Stimulated activated CD8-positive, alpha-beta memory T cell treated with anti-CD3 and anti-CD28 coated beads, Interleukin-7, amount 100 ng/mL, for 4 hours (primary cell): ENCODE measurements around the gene CCM2L.
A peak's percentile ranks its signal among the peaks of the same experiment; 100 is the strongest.

Source experiments
- DNase-seq, 2 donors: peaks; one replicate each; pipeline ENCODE4 v3.0.0-alpha.2; 2020; ENCODE audit warnings: low read depth in 2 of 2

Gene CCM2L

DNA sequence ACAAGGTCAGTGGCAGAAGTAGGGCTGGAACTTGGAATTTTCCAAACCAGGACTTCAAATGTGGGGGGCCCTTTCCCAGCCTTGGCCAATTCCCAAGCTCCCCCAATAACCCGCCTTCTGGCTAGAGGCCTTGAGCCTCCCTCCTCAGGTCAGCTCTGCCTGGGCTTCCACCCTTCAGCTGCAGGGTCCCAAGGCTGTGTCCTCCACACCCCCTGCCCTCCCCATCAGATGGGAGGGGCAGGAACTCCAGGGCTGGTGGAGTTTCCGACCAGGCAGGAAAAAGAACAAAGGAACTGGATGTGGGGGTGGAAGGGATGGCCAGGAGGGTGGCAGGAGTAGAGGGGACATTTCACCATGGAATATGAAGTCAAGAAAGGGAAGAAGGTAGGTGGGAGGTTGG lies at the start of gene CCM2L:
CCM2L (plus strand) TSS at position 338 of the 400 bp plus-strand sequence; CDS start at position 355, 17 bp downstream.
- no peak for DNase-seq

DNA sequence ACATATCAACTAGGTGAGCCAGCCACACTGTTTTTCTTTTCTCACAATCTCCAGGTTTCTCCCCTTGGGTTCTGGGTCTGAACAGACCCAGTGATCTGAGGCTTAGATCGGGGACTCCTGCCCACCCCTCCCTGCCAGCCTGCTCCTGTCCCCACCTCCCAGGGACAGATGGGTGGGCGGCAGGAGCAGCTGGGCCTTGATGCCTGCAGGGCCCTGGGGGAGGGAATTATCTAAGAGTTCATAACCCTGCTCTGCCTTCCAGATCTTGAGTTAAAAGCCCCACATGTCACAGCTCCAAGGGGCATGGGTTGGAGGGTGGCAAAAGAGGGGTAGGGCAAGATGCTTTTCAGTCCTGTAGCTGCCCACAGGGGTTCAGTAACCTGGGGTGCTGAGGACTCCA lies 47.5 kb upstream of the CCM2L start:
- DNase-seq = no peak

DNA sequence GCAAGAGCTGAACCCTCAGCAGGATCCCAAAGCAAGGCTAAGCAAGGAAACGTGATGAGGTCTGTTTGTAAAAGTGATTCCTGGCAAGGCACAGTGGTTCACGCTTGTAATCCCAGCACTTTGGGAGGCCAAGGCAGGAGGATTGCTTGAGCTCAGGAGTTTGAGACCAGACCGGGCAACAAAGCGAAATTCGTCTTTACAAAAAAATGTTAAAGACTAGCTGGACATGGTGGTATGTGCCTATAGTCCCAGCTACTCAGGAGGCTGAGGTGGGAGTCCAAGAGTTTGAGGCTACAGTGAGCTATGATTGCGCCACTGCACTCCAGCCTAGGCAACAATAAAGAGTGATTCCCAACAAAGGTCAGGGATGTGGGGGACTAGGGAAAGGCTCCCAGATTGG lies 46.3 kb upstream of the CCM2L start:
- DNase-seq = no peak

DNA sequence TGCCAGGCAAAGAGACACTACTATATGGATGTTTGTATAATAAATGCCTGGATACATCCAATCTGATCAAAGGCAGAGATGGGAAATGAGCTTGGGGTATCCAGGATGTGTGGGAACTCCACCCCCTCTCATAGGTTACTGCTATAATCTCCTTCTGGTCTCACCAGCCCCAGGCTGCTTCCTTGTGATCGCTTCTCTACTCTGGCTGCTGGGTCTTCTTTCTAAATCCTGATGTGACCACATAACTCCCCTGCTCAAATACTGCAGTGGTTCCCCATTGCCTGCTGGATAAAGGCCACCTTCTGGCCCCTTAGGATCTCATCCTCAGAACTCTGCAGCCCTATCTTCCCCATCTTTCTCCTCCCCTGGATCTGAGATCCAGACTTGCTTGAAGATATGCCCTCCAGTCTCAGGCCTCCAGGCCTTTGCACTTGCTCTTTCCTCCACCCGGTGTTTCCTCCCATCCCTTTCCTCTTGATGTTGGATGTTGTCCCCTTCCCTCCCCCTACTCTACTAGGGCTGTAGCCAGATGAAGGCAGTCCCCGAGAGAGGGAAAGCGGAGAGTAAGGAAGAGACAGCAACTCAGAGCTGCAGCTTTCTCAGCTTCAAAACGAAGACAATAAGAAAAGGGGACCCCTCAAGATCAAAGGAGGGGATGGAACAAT lies 43.1 kb upstream of the CCM2L start:
- no peak for DNase-seq

DNA sequence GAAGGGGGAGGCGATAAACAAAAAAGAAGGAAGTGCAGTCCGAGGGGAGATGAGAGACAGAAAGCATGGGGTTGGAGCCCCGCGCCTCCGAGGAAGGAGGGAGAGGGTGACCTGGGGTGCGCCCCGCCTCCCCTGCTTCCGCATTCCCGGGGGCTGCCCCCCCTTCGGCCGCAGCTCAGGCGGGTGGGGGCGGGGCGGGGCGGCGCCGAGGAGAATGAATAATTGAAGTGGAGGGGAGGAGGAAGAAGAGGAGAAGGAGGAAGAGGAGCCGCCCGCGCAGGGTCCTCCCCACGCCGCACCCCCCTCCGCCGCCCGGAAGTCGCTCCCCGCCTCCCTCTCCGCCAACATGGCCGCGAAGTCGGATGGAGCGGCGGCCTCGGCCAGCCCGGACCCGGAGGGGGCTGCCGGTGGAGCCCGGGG lies 42.4 kb upstream of the CCM2L start, which contains the start of gene XKR7:
XKR7 (plus strand) TSS at position 322 of the 420 bp plus-strand sequence; CDS start at position 347, 25 bp downstream.
- peak in 1 of 2 donors; percentile 16 for DNase-seq

DNA sequence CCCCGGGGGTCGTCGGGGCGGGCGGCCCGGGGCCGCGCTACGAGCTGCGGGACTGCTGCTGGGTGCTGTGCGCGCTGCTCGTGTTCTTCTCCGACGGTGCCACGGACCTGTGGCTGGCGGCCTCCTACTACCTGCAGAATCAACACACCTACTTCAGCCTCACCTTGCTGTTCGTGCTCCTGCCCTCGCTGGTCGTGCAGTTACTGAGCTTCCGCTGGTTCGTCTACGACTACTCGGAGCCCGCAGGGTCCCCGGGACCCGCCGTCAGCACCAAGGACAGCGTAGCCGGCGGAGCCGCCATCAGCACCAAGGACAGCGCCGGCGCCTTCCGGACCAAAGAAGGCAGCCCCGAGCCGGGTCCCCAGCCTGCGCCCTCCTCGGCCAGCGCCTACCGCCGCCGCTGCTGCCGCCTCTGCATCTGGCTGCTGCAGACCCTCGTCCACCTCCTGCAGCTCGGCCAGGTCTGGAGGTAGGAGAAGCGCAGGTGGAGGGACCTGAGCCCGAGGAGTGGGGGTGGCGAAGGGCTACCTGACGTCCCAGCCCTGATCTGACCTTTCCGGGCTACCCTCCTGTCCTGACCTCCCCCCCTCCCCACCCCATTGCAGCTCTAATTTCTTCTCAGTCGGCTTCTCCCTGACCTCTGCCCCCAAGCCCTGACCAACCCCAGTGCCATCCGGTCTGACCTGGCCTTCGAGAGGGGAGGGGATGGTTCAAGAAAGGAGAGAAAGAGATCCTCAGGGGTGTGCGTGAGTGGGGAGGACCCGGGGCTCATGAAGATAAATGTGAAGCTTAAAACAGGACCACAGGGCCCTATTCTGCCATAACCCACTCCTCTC lies 41.7 kb upstream of the CCM2L start:
- DNase-seq = peak; percentile 33 to 60

DNA sequence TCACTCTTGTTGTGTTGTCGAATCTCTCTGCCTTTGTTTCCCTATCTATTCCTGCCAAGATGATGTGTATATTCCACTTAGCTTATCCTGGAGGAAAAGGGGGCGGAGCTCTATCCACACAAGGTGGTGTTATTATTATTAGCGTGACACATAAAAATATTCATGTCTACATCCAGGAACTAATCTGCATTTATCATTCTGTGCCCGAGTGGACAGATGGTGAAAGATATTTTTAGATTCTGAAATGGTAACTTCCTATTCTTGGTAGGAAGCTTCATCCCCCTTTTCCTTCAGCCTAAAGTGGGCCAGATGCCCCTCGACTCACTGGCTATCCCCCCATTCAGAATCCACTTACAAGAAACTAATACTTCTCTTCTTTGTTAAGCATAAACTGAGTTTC lies 40.2 kb upstream of the CCM2L start:
- DNase-seq = no peak

DNA sequence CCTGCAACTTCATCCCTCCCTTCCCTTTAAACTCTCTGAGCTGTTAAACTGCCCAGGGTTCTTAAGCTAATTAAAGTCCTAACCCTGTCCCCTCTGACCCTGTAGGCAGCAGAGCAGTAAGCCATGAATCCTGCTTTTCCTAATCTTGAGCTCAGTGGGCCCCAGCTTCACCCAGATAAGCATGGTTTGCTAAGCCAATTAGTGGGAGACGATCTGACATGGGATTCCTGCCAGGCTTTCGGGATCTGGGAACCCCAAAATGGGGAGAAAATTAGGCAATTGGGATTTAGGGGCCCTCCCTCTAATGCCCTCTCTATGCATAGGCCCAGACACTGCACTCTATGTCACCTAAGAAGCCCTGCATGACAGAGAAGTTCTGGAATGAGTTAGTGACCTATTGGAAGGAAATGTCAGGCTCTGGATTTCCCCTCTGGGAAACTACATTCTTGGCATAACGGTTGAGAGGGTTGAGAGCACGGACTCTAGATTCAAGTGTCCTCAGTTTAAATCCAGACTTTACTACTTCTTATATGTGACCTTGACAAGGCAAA lies 37.7 kb upstream of the CCM2L start:
- no peak for DNase-seq

DNA sequence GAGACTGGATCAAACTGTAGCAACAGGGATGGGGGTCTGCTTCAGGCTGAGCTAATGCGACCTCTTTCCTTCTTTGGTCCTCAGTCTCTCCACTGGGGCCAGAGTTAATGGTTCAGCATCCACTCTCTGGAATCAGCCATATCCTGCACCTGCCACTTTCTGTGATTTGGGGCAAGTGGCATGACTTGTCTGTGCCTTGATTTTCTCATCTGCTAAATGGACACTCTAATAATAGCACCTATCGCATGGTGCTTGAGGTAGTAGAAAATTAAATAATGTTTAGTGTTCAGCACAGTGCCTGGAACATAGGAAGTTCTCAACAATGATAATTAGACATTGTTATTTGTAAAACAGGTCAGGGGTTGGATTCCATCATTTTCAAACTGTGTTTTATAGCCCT lies 35.9 kb upstream of the CCM2L start:
- no peak for DNase-seq

DNA sequence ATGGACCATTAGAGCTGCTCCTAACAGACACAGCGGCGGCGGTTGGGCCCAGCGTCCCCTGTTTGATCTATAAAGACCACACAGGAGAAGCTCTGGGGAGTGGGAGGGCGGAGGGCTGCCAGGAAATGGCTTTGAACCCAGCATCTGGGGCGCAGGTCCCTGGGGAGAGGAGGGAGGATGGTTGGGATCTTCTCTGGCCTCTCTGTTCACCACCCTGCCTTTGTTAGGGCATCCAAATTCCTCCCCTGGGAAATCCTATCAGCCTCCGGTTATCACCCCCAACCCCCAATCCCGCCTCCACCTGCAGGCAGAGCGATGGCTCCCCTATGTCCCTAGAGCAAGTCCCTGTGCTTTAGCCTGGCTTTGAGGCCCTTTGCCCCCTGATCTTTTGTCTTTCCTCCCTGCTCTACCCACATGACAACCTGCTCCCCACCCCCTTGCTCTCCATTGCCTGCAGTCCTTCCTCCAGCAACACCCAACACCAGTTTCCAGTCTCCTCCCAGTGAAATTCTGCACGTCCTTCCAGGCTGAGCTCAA lies 35.2 kb upstream of the CCM2L start:
- no peak for DNase-seq

DNA sequence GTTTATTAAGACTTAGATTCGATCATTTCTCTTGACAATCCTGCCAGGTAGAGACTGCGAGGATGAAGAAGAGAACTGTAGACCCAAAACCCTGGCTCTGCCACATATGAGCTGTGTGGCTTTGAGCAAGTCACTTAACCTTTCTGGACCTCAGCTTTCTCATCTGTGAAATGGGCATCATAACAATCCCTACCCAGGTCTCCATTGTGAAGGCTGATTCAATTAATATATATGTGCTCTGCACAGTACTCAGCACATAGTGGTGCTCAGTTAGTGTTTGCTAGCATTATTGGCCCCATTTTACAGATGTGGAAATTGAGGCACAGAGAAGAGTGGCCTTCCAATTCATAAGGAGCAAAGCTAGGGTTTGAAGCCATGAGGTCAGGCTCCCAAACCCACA lies 34.4 kb upstream of the CCM2L start:
- no peak for DNase-seq

DNA sequence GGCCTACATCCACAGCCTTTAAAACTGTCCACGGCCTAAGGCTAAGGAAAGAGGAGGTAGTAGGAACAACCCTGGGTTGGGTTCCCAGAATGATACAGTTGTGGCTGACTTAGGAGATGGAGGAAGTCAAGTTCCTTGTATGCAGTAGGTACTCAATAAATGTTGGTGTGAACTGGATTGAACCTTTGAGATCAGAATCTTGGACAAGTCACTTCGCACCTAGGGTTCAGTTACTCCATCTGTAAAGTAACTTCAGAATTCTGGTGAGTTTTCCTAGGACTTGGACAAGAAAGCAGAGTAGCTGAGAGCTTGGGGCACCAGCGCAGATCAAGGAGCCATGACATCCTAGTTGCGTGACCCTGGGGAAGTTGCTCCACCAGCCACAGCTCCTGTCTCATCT lies 33.2 kb upstream of the CCM2L start:
- no peak for DNase-seq

DNA sequence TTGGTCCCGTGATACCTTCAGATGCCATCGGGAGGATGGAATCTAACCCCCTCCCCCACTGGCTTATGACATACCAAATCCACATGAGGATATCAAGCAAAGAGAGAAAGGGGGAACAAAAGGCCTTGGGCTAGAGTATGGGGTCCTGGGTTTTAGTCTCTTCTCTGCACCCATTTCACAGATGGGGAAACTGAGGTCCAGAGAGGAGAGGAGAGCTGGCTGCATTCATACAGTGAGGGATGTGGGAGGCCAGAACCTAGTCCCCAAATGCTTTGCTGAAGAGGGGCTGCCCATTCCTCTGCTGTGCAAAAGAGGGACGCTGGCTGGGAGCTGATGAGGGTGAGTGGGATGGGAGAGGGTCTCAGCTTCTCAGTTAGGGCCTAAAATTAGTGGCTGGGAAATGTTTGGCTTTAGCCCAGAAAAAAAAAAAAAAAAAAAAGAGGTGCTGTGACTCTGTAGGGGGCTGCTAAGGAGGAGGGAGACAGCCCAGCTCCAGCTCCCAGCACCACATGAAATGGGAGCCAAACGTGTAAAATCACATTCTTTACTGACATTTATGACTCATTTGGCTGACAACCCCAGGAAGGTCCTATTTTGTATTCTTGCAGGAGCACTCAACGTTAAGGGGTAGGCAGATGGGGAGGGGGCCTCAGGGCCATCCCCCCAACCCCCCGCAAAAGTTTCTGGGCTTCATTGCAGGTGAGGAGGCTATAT lies 30.4 kb upstream of the CCM2L start:
- no peak for DNase-seq

DNA sequence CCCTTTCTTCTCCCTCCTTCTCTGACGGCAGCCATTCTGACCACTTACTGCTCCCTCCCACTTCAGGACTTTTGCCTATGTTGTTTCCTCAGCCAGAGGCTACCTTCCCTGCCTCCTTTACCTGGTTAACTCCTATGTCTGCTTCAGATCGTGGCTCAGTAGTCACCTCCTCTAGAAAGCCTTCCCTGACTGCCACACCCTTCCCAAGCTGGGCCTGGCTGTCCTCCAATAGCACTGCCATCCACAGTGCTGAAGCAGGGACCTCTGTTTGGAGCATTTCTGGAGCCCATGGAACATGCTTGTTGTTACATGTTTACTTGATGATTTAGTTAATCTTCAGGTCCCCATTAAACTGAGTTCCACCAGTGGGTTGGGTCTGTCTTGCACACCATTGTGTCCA lies 28.5 kb upstream of the CCM2L start:
- no peak for DNase-seq

DNA sequence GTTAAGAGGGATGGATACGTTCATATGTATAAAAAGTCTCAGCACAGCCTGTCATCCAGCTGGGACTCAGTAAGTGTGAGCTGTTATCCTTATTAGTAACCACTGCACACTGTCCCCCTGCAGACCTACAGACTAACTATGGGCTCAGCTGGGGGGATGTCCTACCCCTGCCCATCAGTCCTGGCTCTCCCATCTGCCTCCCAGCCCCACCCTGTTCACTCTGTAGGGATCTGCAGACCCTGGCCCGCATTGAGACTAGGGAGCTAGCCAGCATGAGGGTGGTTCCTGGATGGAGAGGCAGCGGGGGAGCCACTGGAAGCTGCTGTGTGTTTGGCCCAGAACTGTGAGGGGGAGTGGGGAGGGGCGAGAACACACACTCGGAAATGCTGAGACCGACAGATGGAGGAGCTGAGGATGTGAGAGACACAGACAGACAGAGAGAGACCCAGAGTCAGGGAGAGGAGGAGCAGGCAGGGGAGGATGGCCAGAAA lies 25.2 kb upstream of the CCM2L start:
- no peak for DNase-seq

DNA sequence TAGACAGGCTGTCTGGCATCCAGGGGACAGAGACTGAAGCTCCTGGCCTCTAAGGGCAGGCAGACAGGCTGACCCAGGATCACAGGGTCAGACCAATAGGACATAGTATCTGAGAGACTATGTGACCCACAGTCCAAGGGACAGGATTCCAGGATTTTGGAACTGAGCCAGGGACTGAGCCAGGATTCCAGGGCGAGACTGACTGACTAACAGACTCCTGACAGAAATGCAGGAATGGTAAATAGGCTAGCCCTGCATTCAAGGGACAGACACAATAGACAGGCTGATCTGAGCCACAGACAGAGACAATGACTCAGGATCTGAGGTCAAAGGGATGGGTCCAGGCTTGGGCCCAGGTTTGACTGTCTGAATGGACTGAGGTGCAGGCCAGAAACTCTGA lies 22.5 kb upstream of the CCM2L start:
- no peak for DNase-seq

DNA sequence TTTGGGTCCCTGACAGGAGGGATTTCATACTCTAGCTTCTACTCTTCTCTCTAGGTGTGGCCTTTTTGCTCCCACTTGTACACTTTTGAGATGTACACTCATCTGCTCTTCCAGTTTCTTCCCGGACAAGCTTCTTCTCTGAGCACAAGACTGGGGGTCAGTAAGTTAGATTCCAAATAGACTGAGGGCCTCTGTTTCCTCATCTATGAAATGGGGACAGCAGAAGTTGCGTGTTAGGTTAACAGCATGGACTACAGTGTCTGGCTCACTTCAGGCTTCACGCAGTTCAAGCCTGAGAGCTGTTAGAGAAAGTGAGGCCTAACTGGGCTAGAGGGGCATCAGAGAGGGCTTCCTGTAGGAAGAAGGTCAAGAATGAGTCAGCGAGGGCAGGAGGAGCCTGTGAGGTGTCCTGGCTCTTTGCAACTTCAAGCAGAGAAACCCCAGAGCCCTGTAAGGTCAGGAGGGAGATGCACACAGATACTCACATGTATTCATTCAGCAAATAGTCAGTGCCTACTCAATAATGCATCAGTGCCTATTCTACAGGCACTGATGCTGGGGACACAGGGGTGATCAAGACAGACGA lies 21.7 kb upstream of the CCM2L start:
- no peak for DNase-seq

DNA sequence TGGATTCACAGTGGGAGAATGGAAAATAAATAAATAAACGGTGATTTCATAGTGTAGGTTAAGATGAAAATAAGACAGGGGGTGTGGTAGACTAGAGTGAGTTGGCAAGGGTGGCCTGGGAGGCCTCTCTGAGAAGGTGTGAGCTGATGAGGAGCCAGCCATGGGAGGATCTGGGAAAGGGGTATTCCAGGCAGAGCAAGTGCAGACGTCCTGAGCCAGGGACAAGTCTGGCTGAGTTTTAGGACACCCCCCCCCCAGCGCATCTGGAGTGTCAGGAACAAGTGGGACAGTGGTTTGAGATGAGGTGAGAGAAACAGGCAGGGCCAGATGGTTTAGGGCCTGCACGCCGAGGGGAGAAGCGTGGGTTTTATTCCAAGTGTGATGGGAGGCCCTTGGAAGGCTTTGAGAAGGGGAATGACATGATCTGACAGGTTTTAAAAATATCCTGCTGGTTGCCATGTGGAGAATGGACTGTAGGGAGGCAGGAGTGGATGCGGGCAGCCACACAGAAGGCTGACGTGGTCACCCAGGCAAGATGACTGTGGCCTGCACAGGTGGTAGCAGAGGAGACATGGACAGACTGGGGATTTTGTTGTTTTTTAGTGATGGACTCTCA lies 21.1 kb upstream of the CCM2L start:
- no peak for DNase-seq

DNA sequence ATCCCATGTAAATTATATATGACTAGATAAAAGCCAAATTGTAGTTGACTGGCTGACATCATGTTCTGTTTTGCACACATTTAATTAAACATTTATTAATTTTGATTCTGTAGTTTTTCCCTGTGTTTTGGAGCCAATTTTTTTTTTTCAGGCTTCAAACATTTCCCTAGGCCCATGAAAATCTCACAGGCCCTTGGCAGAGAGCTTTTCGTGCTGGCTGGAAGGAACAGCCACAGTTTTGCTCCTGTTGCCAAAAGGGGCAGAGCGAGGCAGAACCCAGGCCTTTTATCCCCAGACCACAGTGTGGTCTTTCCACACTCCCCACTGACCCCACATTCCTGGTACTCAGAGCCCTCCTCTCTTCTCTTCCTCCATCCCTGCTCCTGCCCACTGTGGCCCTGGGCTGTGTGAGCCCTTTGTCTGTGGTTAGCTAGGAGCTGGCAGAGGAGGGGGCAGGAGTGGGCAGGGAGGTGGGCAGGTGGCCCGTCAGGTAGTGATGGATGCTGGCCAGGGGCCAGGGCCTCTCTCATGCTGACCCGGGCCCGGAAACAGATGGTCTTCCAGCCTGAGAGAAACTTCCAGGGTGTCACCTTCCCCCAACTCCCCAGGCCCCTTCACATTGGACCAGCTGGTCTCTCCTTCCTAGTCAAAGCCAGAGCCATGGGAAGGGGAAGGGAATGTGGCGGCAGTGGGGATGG lies 19.4 kb upstream of the CCM2L start:
- DNase-seq = no peak

DNA sequence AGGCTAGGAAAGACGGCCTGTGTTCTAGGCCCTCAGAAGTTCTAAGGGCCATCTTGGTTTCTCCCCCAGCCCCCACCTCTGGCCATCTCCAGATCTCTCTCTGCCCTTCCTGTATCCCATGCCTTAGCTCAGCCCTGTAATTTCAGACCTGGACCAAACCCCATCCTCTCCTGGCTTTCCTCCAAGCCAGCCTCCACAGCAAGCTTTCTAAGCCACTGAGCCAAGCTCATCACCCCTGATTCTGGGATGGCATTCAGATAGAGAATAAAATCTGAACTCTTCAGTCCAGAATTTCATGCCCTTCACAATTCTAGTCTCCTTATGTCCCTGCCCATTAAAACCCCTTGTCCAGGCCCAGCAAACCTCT lies 18.9 kb upstream of the CCM2L start:
- DNase-seq = no peak
